Esophagus muscularis mucosa (tissue), 4 donors: Measurements from ENCODE around the gene CSPG5. TPM values are rescaled to one million over a fixed set of nuclear protein-coding genes. Genes with fewer than 3 reads are reported as not detected.
A peak's percentile ranks its signal among the peaks of the same experiment; 100 is the strongest.

Source experiments
- DNase-seq: peaks from one replicate; pipeline ENCODE4 v3.0.0-alpha.2; 2017; ENCODE audit errors: extremely low spot score
- H3K27ac ChIP-seq, 4 donors: fragments of 200-600 bp; sonication (generic); replicated peaks in 1 of 4; 1 replicate in 3 of 4; 2 replicates in 1 of 4; pipeline ENCODE4 v1.5.1; 2016 to 2019; ENCODE audit warnings: mild to moderate bottlenecking in 1 of 4
- H3K27me3 ChIP-seq, 4 donors: fragments of 200-600 bp; sonication (generic); one replicate each; pipeline versions ENCODE4 v1.5.1 to v1.6.0; 2016 to 2019
- H3K36me3 ChIP-seq, 4 donors: fragments of 200-600 bp; sonication (generic); one replicate each; pipeline ENCODE4 v1.5.1; 2016 to 2019
- H3K4me1 ChIP-seq, 4 donors: fragments of 200-600 bp; sonication (generic); one replicate each; pipeline ENCODE4 v1.5.1; 2016 to 2019
- H3K4me3 ChIP-seq, 4 donors: fragments of 200-600 bp; sonication (generic); 1 replicate in 2 of 4; 2 replicates in 2 of 4; pipeline ENCODE4 v1.5.1; 2016 to 2019; ENCODE audit warnings: mild to moderate bottlenecking in 4 of 4, moderate library complexity in 1 of 4
- H3K9me3 ChIP-seq, 4 donors: fragments of 200-600 bp; sonication (generic); 1 replicate in 3 of 4; 2 replicates in 1 of 4; pipeline ENCODE4 v1.5.1; 2016 to 2019
- CTCF ChIP-seq, 3 experiments: fragments of 200-600 bp in 2 of 3; fragments of 450-650 bp in 1 of 3; sonication (generic) in 2 of 3; IDR thresholded peaks; one replicate each; pipeline ENCODE4 v1.5.1; 2017 to 2019; ENCODE audit warnings: antibody characterized with exemption in 3 of 3, mild to moderate bottlenecking in 2 of 3, moderate library complexity in 1 of 3
- EP300 ChIP-seq: sonication (generic); formaldehyde crosslinking; IDR thresholded peaks from one replicate; pipeline ENCODE4 v1.6.1; 2017; ENCODE audit warnings: antibody characterized with exemption
- POLR2A ChIP-seq: fragments of 450-650 bp; IDR thresholded peaks from one replicate; pipeline ENCODE4 v1.6.1; 2017; ENCODE audit warnings: antibody characterized with exemption, moderate library complexity, mild to moderate bottlenecking, low read depth
- POLR2AphosphoS5 ChIP-seq, 2 donors: sonication (generic); formaldehyde crosslinking; IDR thresholded peaks; one replicate each; pipeline ENCODE4 v1.6.1; 2017; ENCODE audit warnings: antibody characterized with exemption in 2 of 2
- WGBS: methylation state at CpG from one replicate; pipeline ENCODE4 v1.1.5; 2018; 5-methylcytosine and 5-hydroxymethylcytosine counted together
- intact Hi-C: fragments of 100-400 bp; cut with DNase I; formaldehyde crosslinking; loops from one replicate; pipeline ENCODE4 v1.15.1; 2023
- total RNA-seq, 4 donors: library from RNA; depleted of rRNA; stranded (reverse); fragments of >200 nt; gene quantifications; one replicate each; pipeline versions ENCODE4 v1.1.0 to v1.2.1, GENCODE V29; 2016

CSPG5 gene
- total RNA-seq, 4 donors from 2014 or later = 0.66 to 1.2 (median 0.75) TPM; not detected in 1

GRCh38 chr3:47614788-47615187 lies 36.1 kb upstream of the CSPG5 start:
- TF ChIP-seq POLR2AphosphoS5 (IDR thresholded peaks at IDR 0.05) = no peak
- no peak for TF ChIP-seq EP300
- no peak for TF ChIP-seq CTCF (IDR thresholded peaks at IDR 0.05)
- TF ChIP-seq POLR2A = no peak
- H3K4me1 ChIP-seq = peaks cover 17 to 50% (median 47%) of the 10 kb centered on the region in 4 donors
- H3K36me3 ChIP-seq = peaks cover 13 to 50% (median 28%) of the 10 kb centered on the region in 4 donors
- DNase-seq = no peak
- WGBS = 91% methylated on average over 2 of the region's 2 CpGs
- H3K27me3 ChIP-seq = no peaks in the 10 kb centered on the region
- no peak overlapping the region for H3K4me3 ChIP-seq
- intact Hi-C loops = no loop called here
- H3K27ac ChIP-seq = peak overlapping the region in 2 of 4 donors; percentile 51 to 53
- H3K9me3 ChIP-seq = no peaks in the 10 kb centered on the region

DNA sequence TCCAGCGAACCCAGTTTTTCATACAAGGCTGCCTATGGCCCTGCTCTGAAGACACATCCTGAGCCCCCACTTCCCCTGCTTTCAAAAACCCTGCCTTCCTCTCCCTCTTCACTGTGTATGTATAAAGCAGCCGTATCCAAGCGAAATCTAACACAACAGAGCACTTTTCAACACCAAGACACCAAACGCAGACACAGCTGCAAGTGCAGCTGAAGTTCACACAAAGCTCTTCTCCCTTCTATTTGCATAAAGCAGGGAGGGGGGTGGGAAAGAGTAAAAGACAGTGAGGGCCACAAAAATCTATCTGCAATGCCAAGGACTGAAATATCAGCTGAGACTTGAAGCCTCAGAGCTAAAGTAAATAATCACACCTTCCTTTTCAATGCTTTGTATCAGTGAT lies 35.1 kb upstream of the CSPG5 start:
- intact Hi-C loops = no loop called here
- H3K9me3 ChIP-seq = no peaks in the 10 kb centered on the region
- no peak overlapping the region for H3K4me3 ChIP-seq
- H3K27ac ChIP-seq = peak overlapping the region; percentile 25 to 56 (median 52)
- TF ChIP-seq CTCF (IDR thresholded peaks at IDR 0.05) (no peak), EP300 (no peak), POLR2A (no peak), POLR2AphosphoS5 (IDR thresholded peaks at IDR 0.05) (no peak)
- peaks cover 17 to 50% (median 47%) of the 10 kb centered on the region in 4 donors for H3K4me1 ChIP-seq
- WGBS = 57% methylated on average over 4 of the region's 4 CpGs
- H3K36me3 ChIP-seq = peaks cover 14 to 50% (median 25%) of the 10 kb centered on the region in 4 donors
- H3K27me3 ChIP-seq = no peaks in the 10 kb centered on the region
- no peak for DNase-seq

GRCh38 chr3:47612879-47613278 lies 34.2 kb upstream of the CSPG5 start:
- no peak for DNase-seq
- TF ChIP-seq CTCF (IDR thresholded peaks at IDR 0.05) (no peak), EP300 (no peak), POLR2AphosphoS5 (IDR thresholded peaks at IDR 0.05) (no peak), POLR2A (no peak)
- Histone ChIP-seq H3K27me3 (no peaks in the 10 kb centered on the region), H3K4me3 (no peak overlapping the region), H3K27ac (peak overlapping the region; percentile 1 to 62 (median 50)), H3K4me1 (peaks cover 17 to 50% (median 46%) of the 10 kb centered on the region in 4 donors), H3K36me3 (peaks cover 11 to 50% (median 26%) of the 10 kb centered on the region in 4 donors), H3K9me3 (no peaks in the 10 kb centered on the region)
- WGBS = 94% methylated on average over 2 of the region's 2 CpGs
- intact Hi-C loops = no loop called here

GRCh38 chr3:47612178-47612577 lies 33.5 kb upstream of the CSPG5 start:
- Histone ChIP-seq H3K4me1 (peaks cover 17 to 45% (median 40%) of the 10 kb centered on the region in 4 donors), H3K27ac (peak overlapping the region; percentile 1 to 62 (median 50)), H3K4me3 (no peak overlapping the region), H3K27me3 (no peaks in the 10 kb centered on the region), H3K9me3 (no peaks in the 10 kb centered on the region), H3K36me3 (peaks cover 11 to 48% (median 26%) of the 10 kb centered on the region in 4 donors)
- intact Hi-C loops = no loop called here
- no peak for DNase-seq
- TF ChIP-seq EP300 = no peak
- no peak for TF ChIP-seq POLR2AphosphoS5 (IDR thresholded peaks at IDR 0.05)

- no peak for TF ChIP-seq POLR2AphosphoS5 (IDR thresholded peaks at IDR 0.05)
- no peak for TF ChIP-seq POLR2A
- no peak for TF ChIP-seq CTCF (IDR thresholded peaks at IDR 0.05)
- no peak for TF ChIP-seq EP300
- intact Hi-C loops = no loop called here
- no peaks in the 10 kb centered on the region for H3K27me3 ChIP-seq
- H3K4me3 ChIP-seq = no peak overlapping the region
- H3K36me3 ChIP-seq = peaks cover 11 to 52% (median 28%) of the 10 kb centered on the region in 4 donors
- 64% methylated on average over 2 of the region's 2 CpGs for WGBS
- H3K27ac ChIP-seq = peak overlapping the region; percentile 1 to 62 (median 50)
- peaks cover 17 to 45% (median 39%) of the 10 kb centered on the region in 4 donors for H3K4me1 ChIP-seq
- DNase-seq = no peak
- H3K9me3 ChIP-seq = no peaks in the 10 kb centered on the region
Measured at GRCh38 chr3:47611576-47611975, 32.9 kb upstream of the CSPG5 start.
